GM12875 (cell line): Measurements from ENCODE around the gene UGGT2.

Experiments used
- H3K4me3 ChIP-seq: one replicate; pipeline ENCODE4 v1.5.1; 2011; ENCODE audit warnings: low read depth, low read length, control low read depth
- TF ChIP-seq, protein P1 (sequence below): IDR thresholded peaks from 2 replicates; pipeline ENCODE4 v1.5.1; 2011; ENCODE audit warnings: low read depth, mild to moderate bottlenecking, control low read depth, inconsistent platforms, low read length, moderate library complexity, borderline replicate concordance; ENCODE audit not compliant: insufficient read depth

The UGGT2 gene

GRCh38 chr13:95968906-95969305 is 84.3 kb downstream of the UGGT2 start:
- TF ChIP-seq, protein P1, sequence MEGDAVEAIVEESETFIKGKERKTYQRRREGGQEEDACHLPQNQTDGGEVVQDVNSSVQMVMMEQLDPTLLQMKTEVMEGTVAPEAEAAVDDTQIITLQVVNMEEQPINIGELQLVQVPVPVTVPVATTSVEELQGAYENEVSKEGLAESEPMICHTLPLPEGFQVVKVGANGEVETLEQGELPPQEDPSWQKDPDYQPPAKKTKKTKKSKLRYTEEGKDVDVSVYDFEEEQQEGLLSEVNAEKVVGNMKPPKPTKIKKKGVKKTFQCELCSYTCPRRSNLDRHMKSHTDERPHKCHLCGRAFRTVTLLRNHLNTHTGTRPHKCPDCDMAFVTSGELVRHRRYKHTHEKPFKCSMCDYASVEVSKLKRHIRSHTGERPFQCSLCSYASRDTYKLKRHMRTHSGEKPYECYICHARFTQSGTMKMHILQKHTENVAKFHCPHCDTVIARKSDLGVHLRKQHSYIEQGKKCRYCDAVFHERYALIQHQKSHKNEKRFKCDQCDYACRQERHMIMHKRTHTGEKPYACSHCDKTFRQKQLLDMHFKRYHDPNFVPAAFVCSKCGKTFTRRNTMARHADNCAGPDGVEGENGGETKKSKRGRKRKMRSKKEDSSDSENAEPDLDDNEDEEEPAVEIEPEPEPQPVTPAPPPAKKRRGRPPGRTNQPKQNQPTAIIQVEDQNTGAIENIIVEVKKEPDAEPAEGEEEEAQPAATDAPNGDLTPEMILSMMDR = no peak
- H3K4me3 ChIP-seq = no peak overlapping the region

DNA sequence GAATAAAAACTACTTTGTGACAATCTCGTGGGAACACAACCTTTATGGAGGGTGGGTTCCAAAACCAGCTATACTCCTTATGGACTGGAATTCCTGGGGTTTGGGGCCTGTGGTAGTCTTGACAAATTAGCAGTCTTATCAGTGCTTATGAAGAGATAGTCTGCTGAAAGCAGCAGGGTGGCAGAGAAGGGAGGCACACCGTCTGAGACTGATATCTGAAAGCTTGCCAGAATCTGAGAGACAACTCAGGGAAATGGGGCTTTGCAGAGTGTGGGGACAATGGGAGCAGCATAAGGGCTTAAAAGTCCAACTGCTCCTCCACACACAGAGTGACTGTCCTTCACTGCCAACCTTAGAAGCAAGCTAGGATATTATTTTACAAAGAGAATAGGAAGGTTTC is 95.9 kb downstream of the UGGT2 start:
- H3K4me3 ChIP-seq = no peak overlapping the region
- TF ChIP-seq, protein P1 = no peak

- TF ChIP-seq, protein P1 = no peak
- H3K4me3 ChIP-seq = no peak overlapping the region
These were observed 96.5 kb downstream of the UGGT2 start for GRCh38 chr13:95956589-95957148.

GRCh38 chr13:95955719-95956118 is 97.5 kb downstream of the UGGT2 start:
- TF ChIP-seq, protein P1 = no peak
- H3K4me3 ChIP-seq = no peak overlapping the region

DNA sequence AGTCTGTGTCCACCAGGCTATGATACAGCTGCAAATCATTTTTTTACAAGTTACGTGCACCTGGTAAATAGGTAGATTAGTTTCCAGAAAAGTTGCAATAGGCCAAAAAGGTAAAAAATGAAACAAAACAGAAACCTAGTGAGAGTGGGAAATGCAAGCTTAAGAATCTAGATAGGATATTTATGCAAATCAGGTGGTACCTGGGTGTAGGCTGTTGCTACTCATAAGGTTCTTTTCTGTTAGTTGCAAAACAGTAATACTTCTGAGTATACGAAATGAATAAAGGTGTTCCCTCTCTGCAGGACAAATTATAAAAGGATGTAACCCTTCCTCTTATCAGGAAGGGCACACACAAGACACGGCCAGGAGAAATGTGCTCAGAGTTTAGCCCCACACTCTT is 97.9 kb downstream of the UGGT2 start:
- TF ChIP-seq, protein P1 = no peak
- H3K4me3 ChIP-seq = no peak overlapping the region

GRCh38 chr13:95954266-95954665 is 98.9 kb downstream of the UGGT2 start:
- TF ChIP-seq, protein P1 = no peak
- no peak overlapping the region for H3K4me3 ChIP-seq

DNA sequence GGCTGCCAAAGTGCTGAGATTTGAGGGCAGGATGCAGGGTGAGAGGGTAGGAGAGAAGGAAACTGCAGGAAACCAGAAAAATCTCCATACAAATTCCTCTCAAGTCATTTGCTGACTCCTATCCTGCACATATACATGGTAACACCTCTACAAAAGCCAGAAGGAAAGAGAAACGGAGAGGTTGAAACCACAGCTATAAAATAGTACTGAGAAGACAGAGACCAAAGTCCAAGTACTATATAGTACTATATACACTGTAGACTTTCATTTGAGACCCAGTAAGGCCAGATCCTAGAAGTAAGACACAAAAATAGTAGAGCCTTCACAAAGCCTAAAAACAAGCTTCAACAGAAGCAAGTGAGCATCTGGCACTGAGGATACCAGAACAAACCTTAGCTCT is 103.1 kb downstream of the UGGT2 start:
- H3K4me3 ChIP-seq = no peak overlapping the region
- TF ChIP-seq, protein P1 = no peak
